Activated CD4-positive, alpha-beta T cell treated with anti-CD3 and anti-CD28 coated beads for 48 hours (primary cell): ENCODE results near the gene KANTR.

Experiments
- DNase-seq: peaks from one replicate; pipeline ENCODE4 v3.0.0-alpha.2; 2020

The KANTR gene

DNA sequence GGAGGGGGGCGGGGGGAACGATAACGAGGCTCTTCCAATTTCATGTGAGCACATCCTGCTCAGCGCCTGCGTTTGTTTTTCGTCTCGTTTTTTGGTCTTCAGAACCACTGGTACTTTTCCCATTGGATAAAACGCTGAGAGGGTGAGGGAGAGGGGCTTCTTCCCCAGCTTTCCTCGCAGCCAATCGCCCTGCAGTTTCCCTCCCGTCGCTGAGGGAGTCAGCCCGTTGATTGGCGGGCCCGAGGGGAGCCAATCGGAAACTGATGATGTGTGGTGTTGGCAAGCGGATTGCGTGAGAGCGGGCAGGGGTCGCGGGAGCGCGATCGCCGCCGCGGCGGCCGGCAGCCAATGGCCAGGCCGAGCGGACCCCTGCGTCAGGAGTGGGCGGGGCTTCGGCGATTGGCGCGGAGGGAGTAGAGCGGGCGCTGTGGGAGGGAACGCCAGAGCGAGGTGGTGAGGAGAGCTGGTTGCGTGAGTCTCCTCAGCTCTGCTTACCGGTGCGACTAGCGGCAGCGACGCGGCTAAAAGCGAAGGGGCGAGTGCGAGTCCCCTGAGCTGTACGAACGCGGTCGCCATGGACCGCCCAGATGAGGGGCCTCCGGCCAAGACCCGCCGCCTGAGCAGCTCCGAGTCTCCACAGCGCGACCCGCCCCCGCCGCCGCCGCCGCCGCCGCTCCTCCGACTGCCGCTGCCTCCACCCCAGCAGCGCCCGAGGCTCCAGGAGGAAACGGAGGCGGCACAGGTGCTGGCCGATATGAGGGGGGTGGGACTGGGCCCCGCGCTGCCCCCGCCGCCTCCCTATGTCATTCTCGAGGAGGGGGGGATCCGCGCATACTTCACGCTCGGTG is 11.8 kb upstream of the KANTR start, which contains the start of gene TSPYL2:
TSS of gene TSPYL2 (plus strand) at position 443 of the 848 bp plus-strand sequence. CDS start at position 575, 132 bp downstream.
- peak; percentile 94 for DNase-seq

DNA sequence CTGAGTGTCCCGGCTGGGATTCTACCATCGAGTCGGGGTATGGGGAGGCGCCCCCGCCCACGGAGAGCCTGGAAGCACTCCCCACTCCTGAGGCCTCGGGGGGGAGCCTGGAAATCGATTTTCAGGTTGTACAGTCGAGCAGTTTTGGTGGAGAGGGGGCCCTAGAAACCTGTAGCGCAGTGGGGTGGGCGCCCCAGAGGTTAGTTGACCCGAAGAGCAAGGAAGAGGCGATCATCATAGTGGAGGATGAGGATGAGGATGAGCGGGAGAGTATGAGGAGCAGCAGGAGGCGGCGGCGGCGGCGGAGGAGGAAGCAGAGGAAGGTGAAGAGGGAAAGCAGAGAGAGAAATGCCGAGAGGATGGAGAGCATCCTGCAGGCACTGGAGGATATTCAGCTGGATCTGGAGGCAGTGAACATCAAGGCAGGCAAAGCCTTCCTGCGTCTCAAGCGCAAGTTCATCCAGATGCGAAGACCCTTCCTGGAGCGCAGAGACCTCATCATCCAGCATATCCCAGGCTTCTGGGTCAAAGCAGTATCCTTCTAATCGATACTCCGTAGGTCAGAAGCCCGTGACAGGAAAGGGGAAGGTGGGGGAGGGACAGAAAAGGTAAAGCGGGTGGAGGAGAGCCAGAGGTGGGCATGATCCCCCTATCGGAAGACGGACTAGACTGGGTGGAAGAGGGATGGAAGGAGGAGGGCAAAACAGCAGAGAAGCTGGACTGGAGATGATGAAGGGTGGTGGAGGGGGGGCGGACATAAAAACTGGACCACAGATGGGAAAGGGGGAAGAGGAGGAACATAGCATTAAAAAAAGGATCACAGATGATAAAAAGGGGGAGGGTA is 10.9 kb upstream of the KANTR start:
- no peak for DNase-seq

DNA sequence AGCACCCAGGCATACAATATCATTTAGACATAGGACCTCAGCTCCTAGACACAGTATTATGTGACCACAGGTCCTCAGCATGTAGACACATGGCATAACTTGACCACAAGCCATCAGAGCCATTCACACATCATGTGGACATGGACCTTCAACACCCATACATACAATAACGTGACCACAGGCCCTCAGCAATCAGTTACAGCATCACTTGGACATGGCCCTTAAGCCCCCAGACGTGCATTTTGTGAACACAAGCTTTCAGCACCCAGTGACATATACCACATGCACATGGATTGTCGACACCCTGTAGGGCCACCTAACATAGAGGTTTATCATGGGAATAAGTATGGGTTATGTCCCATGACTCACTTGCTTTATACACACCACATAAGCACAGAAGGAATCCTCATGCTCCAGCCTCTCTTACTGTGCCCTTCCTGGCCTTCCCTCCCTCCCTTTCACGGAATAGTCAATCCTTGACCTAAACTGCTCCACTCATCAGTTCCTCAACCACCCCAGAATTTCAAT is 9.8 kb upstream of the KANTR start:
- no peak for DNase-seq

DNA sequence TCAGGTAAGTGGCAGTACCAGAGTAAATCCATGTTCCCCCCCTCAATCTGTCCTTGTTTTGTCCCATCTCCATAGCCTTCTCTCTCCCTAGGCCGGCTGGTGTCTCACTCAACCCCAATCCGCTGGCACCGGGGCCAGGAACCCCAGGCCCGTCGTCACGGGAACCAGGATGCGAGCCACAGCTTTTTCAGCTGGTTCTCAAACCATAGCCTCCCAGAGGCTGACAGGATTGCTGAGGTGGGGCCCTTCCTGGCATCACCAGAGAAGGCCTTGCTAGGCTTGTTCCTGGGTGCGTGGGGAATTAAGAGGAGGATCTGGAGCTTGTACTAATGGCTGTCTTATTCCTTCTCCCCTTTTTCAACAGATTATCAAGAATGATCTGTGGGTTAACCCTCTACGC is 9.1 kb upstream of the KANTR start:
- no peak for DNase-seq

DNA sequence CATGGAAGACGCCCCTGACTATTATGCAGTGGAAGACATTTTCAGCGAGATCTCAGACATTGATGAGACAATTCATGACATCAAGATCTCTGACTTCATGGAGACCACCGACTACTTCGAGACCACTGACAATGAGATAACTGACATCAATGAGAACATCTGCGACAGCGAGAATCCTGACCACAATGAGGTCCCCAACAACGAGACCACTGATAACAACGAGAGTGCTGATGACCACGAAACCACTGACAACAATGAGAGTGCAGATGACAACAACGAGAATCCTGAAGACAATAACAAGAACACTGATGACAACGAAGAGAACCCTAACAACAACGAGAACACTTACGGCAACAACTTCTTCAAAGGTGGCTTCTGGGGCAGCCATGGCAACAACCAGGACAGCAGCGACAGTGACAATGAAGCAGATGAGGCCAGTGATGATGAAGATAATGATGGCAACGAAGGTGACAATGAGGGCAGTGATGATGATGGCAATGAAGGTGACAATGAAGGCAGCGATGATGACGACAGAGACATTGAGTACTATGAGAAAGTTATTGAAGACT is 8.2 kb upstream of the KANTR start:
- no peak for DNase-seq

DNA sequence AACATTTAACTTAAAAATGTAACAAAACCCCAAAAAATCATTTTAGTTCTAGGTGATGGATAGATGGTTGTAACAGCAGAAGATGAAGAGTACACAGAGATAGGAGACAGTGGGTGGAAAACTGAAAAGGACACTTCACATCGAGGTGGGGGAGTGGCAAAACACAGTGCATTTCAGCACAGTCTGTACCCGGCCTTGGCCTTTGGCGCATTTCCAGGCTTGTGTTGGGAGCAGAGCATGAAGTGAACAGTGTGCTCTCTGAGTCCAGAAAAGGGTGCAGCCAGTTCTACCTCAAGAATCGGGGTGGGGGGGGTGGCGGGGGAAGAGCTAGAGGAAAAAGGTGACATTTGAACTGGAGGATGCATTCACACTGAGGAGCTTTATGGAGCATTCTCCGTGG is 7.5 kb upstream of the KANTR start:
- no peak for DNase-seq

DNA sequence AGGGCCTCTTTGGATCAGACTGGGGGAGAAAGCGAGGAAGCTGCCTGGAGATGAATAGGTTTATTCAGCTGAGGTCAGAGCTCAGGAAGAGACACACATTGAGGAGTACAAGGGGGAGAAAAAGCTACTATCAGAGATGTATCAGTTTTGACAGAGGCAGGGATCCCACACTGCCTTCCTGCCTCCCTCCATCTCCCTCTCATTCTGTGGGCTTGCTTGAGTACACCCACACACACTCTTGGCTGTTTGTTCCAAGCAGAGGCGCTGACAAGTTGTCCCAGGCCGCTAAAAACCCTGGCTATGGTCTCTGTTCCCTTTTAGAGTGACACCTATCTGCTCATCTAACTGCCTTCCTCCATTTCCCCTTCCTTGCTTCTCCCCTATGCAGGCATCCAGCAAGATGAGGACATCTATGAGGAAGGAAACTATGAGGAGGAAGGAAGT is 6.5 kb upstream of the KANTR start:
- DNase-seq = no peak

DNA sequence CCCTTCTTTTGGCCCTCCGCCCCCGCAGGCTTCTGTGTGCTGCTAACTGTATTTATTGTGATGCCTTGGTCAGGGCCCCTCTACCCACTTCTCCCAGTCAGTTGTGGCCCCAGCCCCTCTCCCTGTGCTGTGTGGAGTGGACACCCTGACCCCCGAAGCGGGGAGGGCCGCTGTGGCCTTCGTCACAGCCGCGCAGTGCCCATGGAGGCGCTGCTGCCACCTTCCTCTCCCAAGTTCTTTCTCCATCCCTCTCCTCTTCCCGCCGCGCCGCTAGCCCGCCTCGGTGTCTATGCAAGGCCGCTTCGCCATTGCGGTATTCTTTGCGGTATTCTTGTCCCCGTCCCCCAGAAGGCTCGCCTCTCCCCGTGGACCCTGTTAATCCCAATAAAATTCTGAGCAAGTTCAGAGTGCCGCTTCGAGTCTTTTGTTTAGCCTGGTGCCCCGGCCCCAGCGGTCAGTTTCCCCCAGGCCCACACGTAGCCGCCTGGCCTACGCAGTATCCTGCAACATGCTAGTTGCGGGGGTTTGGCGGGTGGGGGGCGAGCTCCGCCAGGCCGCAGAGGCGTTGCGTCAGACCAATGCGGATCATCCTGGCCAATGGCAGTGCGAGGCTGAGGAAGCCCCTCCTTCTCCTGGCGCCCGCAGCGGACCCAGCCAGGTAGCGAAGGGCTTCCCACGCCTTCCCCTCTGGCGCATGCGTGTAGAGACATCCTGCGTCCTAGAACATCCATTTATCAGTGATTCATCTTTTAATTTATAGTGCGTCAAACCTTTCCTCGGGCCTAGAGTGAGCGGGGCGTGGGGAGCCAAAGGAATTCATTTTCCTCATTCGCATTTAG is 5.6 kb upstream of the KANTR start:
- peak; percentile 86 for DNase-seq

DNA sequence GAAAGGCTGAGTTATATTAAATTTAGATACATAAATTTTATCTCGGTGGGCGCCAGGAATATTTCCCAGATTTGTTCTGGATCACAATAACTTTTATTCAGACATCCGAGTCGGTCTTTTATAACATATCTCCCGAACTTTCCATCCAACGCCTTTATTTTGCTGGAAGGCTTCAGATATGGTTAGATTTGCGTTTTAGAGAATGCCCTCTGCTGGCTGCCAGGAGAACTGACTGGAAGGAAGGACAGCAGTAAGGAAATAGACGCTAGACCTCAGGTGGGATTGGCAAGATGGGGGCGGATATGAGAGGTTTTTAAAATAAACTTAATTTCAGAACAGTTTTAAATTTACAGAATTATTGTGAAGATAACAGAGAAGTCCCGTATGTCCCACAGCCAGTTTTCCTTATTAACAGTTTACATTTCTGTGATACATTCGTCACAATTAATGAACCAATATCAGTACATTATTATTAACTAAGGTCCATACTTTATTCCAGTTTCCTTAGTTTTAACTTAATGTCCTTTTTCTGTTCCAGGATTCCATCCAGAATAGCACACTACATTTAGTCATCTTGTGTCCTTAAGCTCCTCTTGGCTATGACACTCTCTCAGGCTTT is 4.6 kb upstream of the KANTR start:
- peak; percentile 43 for DNase-seq

DNA sequence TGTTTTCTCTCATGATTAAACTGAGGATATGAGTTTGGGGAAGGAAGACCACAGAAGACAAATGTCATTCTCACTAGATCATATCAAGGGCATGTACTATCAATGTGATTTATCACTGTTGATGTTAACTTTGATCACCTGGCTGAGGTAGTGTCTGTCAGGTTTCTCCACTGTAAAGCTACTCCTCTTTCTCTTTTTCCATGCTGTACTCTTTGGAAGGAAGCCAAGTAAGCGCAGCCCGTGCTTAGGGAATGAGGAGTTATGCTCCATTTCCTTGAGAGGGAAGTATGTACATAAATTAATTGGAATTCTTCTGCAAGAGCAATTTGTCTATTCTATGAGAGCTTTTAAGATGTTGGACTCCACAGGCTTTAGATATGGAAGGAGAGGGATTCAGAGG is 4.0 kb upstream of the KANTR start:
- no peak for DNase-seq

DNA sequence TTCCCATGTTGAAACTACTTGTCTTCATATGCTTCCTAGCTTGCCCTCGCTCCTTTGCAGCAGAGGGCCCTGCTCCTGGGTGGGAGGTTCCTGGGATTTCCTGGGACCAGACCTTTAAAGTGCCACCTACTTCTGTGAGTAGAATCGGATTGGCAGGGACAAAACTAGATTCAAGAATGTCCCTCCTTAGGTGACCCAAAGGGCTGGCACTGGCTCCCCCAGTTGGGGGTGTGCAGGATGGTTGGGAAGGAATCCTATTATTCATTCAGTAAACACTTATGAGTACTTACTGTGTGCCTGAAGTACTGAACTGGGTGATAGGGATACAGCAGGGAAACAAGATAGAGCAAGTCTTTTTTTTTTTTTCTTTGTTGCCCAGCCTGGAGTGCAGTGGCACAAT is 2.6 kb upstream of the KANTR start:
- no peak for DNase-seq

DNA sequence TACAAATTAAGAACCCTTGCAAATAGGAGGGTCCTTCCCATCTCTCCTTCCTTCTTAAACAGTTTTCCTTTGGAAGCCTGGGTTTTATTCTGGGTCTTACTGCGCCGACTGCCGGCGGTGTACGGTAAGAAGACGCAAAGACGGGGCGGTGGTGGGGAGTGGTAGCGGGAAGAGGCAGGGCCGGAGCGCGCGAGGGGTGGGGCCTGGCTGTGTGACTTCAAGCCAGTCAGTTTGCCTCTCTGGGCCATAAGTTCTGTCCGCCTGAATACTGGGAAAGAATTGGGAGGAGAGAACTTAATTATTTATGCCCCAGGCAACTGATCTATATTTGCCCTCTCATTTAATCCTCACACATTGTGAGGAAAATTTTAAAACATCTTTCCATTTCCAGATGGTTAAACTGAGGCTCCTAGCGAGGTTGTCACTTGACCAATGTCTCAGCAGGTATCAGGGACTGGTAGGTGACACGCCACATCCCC is 726 bp upstream of the KANTR start:
- DNase-seq = peak; percentile 86

DNA sequence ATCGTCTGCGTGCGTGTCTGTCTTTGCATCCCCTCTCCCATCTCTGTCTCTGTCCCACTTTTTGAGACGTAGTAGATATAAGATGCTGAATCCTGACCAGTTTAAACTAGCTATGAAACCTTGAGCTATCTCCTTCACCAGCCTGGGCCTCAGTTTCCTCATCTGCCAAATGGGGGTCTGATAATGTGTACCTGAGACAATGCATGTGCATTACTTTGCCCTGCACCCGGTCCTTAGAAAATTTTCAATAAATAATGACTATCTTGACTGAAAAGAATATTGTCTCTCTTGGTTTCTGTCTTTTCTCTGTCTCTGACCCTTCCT is 602 bp downstream of the KANTR start:
- no peak for DNase-seq

DNA sequence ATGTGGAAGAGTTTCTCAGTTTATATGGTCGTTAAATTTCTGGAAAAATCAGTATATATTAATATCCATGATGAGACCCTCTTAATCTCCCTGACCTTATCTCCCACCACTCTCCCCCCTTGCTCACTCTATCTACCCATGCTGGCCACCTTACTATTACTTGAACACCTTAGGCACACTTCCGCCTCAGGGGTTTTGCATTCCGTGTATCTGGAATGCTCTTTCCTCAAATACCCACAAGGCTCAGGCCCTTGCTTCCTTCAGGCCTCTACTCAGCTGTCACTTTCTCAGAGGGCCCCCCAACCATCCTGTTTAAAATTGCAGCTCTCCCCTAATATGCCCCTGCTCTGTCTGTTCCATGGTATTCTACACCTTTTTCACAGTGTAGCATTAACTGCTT is 1.9 kb downstream of the KANTR start:
- DNase-seq = no peak

DNA sequence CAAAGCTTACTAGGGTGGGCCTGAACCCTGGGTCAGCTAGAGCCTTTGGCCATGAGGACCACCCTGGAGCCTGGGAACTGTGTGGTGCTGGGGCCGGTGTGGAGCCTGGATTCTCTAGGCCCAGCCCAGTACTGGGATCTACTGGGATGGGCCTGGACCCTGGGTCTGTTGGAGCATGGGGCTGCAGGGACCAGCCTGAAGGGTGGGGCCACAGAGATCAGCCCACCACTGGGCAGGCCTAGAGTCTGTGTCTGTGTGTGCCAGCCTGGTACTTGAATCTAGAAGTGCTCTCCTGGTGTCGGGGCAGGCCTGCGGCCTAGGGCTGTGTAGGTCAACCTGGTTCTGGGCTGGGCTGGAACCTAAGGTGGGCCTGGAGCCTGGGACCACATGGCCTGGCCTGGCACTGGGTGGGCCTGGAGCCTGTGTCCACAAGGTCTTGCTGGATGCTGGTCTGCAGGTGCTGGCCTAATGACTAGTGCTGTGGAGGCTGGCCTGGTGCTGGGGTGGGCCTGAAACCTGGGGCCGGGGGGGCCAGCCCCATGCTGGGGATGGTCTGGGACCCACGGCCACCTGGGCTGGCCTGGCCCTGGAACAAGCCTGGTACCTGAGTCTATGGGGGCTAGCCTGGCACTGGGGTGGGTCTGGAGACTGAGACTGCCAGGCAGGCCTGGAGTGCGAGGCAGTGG is 21.1 kb downstream of the KANTR start:
- no peak for DNase-seq

DNA sequence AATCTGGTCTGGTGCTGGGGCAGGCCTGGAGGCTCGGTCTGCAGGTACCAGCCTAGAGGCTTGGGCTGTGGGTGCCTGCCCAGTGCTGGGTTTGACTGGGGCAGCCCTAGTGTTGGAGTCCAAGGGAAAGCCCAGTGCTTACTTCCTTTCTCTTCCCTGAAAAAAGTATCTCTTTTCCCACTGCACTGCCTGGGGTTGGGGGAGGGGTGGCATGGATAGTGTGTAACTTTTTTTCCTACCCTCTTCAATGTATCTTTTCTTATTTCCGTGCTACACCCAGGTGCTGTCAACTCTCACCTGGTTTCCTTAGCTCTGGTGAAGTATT is 21.6 kb downstream of the KANTR start:
- no peak for DNase-seq

DNA sequence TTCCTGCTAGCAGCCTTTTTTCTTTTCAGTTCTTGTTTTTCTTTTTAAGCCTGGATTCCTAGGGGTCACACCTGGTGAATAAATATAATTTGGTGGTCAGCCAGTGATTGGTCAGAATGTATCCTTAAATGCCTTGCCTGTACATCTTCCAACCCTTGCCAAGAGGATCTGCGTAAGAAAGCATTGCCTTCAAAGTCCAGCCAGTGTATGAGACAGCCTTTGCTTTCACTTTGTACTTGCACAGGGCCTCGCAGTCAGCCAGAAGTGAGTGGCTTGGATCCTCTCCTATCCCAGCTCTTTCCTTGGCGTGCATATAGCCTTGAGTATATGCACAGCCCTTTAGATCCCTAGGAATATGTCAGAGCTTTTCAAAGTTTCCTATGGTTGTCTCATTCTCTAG is 22.2 kb downstream of the KANTR start:
- no peak for DNase-seq

DNA sequence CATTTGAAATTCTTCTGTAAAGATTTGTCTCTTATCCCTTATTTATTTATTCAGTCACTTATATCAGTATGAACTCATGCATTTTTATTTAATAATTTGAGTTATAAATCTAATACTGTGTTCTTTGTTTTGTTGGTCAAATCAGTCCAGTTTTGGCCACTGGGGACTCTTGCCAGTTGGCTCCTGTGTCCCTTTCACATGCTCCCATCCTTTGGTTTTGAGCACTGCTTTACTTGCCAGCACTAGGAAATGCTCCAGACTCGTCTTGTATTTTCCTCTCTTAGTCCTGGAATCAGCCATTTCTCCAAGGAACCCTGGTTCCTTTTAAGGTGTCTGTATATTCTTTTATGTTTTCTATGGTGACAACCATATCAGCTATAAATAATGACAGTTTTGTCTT is 28.1 kb downstream of the KANTR start:
- no peak for DNase-seq

DNA sequence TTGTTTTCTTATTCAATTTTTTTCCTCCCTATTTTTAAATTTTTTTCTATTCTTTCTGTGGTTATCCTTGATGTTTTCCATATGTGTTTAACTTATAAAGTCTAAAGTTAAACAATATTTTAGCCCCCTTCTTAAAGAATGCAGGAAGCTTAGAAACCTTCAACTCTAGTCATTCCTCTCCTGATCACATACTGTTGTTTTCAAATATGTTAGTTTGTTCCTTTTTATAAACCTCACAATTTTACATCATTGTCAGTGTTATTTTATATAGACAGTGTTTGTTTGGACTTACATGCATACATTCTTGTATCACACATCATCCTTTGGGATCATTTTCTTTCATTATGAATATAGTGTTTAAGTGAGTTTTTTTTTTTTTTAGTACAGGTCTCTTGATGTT is 31.6 kb downstream of the KANTR start:
- no peak for DNase-seq

DNA sequence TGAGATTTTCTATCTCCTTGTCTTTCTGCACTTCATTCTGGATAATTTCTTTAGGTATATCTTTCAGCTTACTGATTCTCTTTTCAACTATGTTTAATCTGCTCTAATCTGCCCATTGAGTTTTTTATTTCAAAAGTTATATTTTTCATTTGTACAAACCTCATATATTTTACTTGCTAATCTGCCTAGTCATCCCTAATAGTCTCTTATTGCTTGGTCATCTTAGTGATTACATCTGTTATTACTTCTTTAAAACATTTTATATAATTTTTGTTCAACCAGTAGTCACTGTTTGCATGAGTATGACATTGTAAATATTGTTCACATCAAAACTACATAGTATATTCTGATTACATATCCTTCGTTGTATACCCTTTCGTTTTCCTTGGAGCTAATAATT is 32.4 kb downstream of the KANTR start:
- DNase-seq = no peak

DNA sequence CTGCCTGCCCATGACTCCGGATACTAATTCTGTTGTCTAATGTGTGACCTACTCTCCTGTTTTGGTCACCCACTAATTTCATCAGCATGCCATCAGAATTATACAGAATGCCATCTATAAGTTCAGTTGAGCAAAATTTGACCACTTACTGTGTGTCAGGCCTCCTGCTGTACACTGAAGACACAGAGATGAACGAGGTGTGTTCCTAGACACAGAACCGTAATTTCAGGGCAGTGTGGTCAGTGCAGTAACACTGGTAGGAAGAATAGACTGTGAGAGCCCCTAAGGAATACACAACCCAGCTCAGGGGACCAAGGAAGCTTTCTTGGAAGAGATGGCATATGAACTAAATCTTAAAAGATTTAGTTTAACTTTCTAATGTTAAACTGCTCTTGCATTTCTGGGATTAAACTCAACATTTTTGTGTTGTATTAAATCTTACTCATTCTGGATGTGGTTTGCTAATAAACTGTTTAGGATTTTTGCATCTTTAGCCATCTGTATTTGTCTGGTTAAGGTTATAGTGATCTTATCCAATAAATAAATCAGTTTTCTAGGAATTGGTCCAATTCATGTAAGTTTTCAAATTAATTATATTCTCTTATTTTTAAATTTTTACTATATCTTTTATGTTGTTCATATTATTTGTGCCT is 34.3 kb downstream of the KANTR start:
- DNase-seq = no peak
